H1 (cell line): Measurements from ENCODE around the gene ABLIM1.

ENCODE experiments used
- CTCF ChIP-seq, 3 experiments: IDR thresholded peaks; 1 replicate in 2 of 3; 2 replicates in 1 of 3; pipeline versions ENCODE4 v1.5.1 to v1.6.1; 2011; ENCODE audit warnings: low read length in 3 of 3, mild to moderate bottlenecking in 3 of 3, inconsistent platforms in 2 of 3, low read depth in 1 of 3, moderate library complexity in 1 of 3; ENCODE audit not compliant: insufficient read depth in 1 of 3; ENCODE audit errors: control extremely low read depth in 1 of 3
- EZH2 ChIP-seq: fragments of 200-600 bp; sonication (generic); IDR thresholded peaks from 2 replicates; pipeline ENCODE4 v1.7.1; 2012; ENCODE audit warnings: low read depth, mild to moderate bottlenecking, moderate library complexity, low read length, inconsistent platforms; ENCODE audit not compliant: severe bottlenecking
- JUND ChIP-seq: IDR thresholded peaks from 2 replicates; pipeline ENCODE4 v1.6.1; 2011; ENCODE audit warnings: mild to moderate bottlenecking, improper control_type of control experiment, low read length
- POLR2A ChIP-seq, 2 experiments: IDR thresholded peaks; 1 replicate in 1 of 2; 2 replicates in 1 of 2; pipeline ENCODE4 v1.6.1; 2011; ENCODE audit warnings: low read depth in 2 of 2, low read length in 2 of 2, mild to moderate bottlenecking in 2 of 2; ENCODE audit errors: control extremely low read depth in 1 of 2
- SIN3A ChIP-seq, 2 experiments: IDR thresholded peaks in 1 of 2; conservative IDR thresholded peaks in 1 of 2; 2 replicates each; pipeline ENCODE4 v1.6.1; 2011 to 2012; ENCODE audit warnings: low read length in 2 of 2, improper control_type of control experiment in 1 of 2, low read depth in 1 of 2, mild to moderate bottlenecking in 1 of 2
- SRF ChIP-seq: IDR thresholded peaks from 2 replicates; pipeline ENCODE4 v1.6.1; 2011; ENCODE audit warnings: mild to moderate bottlenecking, low read depth, low read length, moderate library complexity

- TF ChIP-seq CTCF (IDR thresholded peaks at IDR 0.05; ENCODE audit: control extremely low read depth in 1 of 3, insufficient read depth in 1 of 3, low read depth in 1 of 3, low read length in 3 of 3) = no peak
- no peak for TF ChIP-seq JUND
- TF ChIP-seq EZH2 = no peak
- no peak for TF ChIP-seq SIN3A (conservative IDR thresholded peaks at IDR 0.05 in 1 of 2, IDR thresholded peaks at IDR 0.05 in 1 of 2; ENCODE audit: low read depth in 1 of 2, low read length in 2 of 2)
- no peak for TF ChIP-seq SRF
- TF ChIP-seq POLR2A (IDR thresholded peaks at IDR 0.05; ENCODE audit: control extremely low read depth in 1 of 2, low read depth in 2 of 2, low read length in 2 of 2) = no peak
These were observed 258.5 kb downstream of the ABLIM1 start for GRCh38 chr10:114399576-114399975.
